Measurements from ENCODE around the gene KDM7A. TPM values are rescaled to one million over a fixed set of nuclear protein-coding genes. Genes with fewer than 3 reads are reported as not detected.

KDM7A gene
- total and polyA plus RNA-seq, 9 of the 15 experiments (the other 6 are each of a cell fraction or from before 2014, with no cell fraction given): 0.90 to 8.4 (median 7.0) TPM

DNA sequence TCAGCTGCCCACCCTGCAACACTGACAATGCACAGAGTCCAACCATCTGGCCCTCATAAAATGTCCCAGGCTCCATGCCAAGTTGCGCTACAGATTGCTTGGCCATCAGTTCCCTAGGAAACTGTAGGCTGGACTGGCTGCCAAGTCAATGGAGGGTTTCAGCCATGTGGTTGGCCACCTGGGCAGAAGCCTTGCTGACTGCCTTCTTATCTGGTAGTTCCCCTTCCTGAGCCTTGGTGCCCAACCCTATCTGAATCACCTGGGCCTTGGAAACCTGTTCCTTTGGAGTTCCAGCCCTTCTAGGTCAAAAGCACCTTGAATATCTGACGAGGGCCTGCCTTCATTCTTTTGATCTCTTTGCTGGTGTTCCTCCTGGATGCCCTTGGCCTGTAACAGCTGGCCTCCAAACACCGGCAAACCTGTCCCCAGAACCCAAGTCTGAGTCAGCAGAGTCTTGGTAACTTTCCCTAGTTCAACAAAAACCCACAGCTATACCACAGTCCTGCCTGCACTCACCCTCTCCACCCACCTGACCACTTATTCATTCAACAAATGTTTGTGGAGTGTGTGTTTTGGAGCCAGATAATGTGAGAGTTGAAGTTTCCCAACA lies 37.4 kb upstream of the KDM7A start:
- Histone ChIP-seq H3K27ac (ENCODE audit: extremely low read depth, low read depth, low read length) (no peak overlapping the region), H4K20me1 (replicated peaks; ENCODE audit: control insufficient read depth, insufficient read depth, low read length) (no peaks in the 10 kb centered on the region), H3K4me3 (no peak overlapping the region), H3K9me1 (ENCODE audit: control insufficient read depth, insufficient read depth, low read length) (no peaks in the 10 kb centered on the region), H3K9me3 (replicated peaks; ENCODE audit: control insufficient read depth, insufficient read depth, low read depth, low read length) (no peaks in the 10 kb centered on the region), H3K4me1 (replicated peaks in 1 of 2; ENCODE audit: control insufficient read depth in 2 of 2, insufficient read depth in 2 of 2, low read length in 2 of 2) (peaks cover 0 to 5% of the 10 kb centered on the region in 2 experiments; a peak in 1 of 5 replicates), H3K4me2 (ENCODE audit: insufficient read depth, low read length) (no peak overlapping the region), H3K36me3 (ENCODE audit: control insufficient read depth, insufficient read depth, low read length) (no peaks in the 10 kb centered on the region), H3K9ac (ENCODE audit: insufficient read depth in 1 of 2, low read depth in 2 of 2, low read length in 2 of 2) (no peak overlapping the region), H3K27me3 (ENCODE audit: control insufficient read depth in 2 of 2, insufficient read depth in 2 of 2, low read length in 2 of 2) (peaks cover 10 to 29% of the 10 kb centered on the region in 2 experiments; a peak in 4 of 5 replicates), H3K79me2 (ENCODE audit: control insufficient read depth, insufficient read depth, low read length) (no peaks in the 10 kb centered on the region), H2AFZ (ENCODE audit: low read depth, low read length) (no peak overlapping the region)
- ATAC-seq: no peak
- intact Hi-C loops (cut with micrococcal nuclease): no loop called here
- DNase-seq (ENCODE audit: extremely low read depth in 1 of 4, low spot score in 3 of 4): no peak
- CTCF ChIA-PET (ENCODE audit: low intra/inter-chr PET ratio): no interaction called here
- no peak for FAIRE-seq
- no TSS peak for BruUV-seq (replicated peaks)
- WGBS (ENCODE audit: insufficient coverage, low coverage, missing lambda C conversion rate): 20% methylated on average over 3 of the region's 3 CpGs
- POLR2A ChIA-PET: interaction anchor here (1.0 kb wide), 1 partner anchor 21 kb away, joined by 3 read pairs; no protein-coding TSS in a partner anchor
- in situ Hi-C loops (cut with MboI): no loop called here
- TF ChIP-seq, protein P1, sequence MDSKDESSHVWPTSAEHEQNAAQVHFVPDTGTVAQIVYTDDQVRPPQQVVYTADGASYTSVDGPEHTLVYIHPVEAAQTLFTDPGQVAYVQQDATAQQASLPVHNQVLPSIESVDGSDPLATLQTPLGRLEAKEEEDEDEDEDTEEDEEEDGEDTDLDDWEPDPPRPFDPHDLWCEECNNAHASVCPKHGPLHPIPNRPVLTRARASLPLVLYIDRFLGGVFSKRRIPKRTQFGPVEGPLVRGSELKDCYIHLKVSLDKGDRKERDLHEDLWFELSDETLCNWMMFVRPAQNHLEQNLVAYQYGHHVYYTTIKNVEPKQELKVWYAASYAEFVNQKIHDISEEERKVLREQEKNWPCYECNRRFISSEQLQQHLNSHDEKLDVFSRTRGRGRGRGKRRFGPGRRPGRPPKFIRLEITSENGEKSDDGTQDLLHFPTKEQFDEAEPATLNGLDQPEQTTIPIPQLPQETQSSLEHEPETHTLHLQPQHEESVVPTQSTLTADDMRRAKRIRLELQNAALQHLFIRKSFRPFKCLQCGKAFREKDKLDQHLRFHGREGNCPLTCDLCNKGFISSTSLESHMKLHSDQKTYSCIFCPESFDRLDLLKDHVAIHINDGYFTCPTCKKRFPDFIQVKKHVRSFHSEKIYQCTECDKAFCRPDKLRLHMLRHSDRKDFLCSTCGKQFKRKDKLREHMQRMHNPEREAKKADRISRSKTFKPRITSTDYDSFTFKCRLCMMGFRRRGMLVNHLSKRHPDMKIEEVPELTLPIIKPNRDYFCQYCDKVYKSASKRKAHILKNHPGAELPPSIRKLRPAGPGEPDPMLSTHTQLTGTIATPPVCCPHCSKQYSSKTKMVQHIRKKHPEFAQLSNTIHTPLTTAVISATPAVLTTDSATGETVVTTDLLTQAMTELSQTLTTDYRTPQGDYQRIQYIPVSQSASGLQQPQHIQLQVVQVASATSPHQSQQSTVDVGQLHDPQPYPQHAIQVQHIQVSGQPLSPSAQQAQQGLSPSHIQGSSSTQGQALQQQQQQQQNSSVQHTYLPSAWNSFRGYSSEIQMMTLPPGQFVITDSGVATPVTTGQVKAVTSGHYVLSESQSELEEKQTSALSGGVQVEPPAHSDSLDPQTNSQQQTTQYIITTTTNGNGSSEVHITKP (IDR thresholded peaks at IDR 0.05; ENCODE audit: partially characterized antibody): no peak
- TF ChIP-seq, protein P2, sequence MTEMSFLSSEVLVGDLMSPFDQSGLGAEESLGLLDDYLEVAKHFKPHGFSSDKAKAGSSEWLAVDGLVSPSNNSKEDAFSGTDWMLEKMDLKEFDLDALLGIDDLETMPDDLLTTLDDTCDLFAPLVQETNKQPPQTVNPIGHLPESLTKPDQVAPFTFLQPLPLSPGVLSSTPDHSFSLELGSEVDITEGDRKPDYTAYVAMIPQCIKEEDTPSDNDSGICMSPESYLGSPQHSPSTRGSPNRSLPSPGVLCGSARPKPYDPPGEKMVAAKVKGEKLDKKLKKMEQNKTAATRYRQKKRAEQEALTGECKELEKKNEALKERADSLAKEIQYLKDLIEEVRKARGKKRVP (CRISPR knock-in tag; IDR thresholded peaks at IDR 0.05): no peak
- TF ChIP-seq, protein P3, sequence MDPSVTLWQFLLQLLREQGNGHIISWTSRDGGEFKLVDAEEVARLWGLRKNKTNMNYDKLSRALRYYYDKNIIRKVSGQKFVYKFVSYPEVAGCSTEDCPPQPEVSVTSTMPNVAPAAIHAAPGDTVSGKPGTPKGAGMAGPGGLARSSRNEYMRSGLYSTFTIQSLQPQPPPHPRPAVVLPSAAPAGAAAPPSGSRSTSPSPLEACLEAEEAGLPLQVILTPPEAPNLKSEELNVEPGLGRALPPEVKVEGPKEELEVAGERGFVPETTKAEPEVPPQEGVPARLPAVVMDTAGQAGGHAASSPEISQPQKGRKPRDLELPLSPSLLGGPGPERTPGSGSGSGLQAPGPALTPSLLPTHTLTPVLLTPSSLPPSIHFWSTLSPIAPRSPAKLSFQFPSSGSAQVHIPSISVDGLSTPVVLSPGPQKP (CRISPR knock-in tag; IDR thresholded peaks at IDR 0.05): no peak
- TF ChIP-seq, protein P4, sequence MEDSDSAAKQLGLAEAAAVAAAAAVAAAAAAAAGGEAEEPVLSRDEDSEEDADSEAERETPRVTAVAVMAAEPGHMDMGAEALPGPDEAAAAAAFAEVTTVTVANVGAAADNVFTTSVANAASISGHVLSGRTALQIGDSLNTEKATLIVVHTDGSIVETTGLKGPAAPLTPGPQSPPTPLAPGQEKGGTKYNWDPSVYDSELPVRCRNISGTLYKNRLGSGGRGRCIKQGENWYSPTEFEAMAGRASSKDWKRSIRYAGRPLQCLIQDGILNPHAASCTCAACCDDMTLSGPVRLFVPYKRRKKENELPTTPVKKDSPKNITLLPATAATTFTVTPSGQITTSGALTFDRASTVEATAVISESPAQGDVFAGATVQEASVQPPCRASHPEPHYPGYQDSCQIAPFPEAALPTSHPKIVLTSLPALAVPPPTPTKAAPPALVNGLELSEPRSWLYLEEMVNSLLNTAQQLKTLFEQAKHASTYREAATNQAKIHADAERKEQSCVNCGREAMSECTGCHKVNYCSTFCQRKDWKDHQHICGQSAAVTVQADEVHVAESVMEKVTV (CRISPR knock-in tag; IDR thresholded peaks at IDR 0.05): no peak
- TF ChIP-seq, protein P5, sequence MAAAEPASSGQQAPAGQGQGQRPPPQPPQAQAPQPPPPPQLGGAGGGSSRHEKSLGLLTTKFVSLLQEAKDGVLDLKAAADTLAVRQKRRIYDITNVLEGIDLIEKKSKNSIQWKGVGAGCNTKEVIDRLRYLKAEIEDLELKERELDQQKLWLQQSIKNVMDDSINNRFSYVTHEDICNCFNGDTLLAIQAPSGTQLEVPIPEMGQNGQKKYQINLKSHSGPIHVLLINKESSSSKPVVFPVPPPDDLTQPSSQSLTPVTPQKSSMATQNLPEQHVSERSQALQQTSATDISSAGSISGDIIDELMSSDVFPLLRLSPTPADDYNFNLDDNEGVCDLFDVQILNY (CRISPR knock-in tag; IDR thresholded peaks at IDR 0.05): no peak
- TF ChIP-seq, protein P6, sequence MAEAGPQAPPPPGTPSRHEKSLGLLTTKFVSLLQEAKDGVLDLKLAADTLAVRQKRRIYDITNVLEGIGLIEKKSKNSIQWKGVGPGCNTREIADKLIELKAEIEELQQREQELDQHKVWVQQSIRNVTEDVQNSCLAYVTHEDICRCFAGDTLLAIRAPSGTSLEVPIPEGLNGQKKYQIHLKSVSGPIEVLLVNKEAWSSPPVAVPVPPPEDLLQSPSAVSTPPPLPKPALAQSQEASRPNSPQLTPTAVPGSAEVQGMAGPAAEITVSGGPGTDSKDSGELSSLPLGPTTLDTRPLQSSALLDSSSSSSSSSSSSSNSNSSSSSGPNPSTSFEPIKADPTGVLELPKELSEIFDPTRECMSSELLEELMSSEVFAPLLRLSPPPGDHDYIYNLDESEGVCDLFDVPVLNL (CRISPR knock-in tag; IDR thresholded peaks at IDR 0.05; ENCODE audit: low read depth): no peak

Data from K562 (cell line).